HepG2 (cell line): Measurements from ENCODE around the gene NFKBIA. TPM values are rescaled to one million over a fixed set of nuclear protein-coding genes. Genes with fewer than 3 reads are reported as not detected.
A peak's percentile ranks its signal among the peaks of the same experiment; 100 is the strongest.

ENCODE experiments used
- ATF3 ChIP-seq: sonication (generic); formaldehyde crosslinking; IDR thresholded peaks from 2 replicates; pipeline ENCODE4 v1.4.0; 2020; ENCODE audit warnings: missing genetic modification reagents
- ATF6 ChIP-seq: sonication (generic); formaldehyde crosslinking; conservative IDR thresholded peaks from 2 replicates; pipeline ENCODE4 v1.4.0; 2020; ENCODE audit warnings: missing genetic modification reagents
- BCL6 ChIP-seq: IDR thresholded peaks from 2 replicates; pipeline ENCODE4 v1.6.1; 2016; ENCODE audit warnings: missing genetic modification reagents, missing compliant biosample characterization
- BORCS8-MEF2B ChIP-seq: sonication (generic); formaldehyde crosslinking; IDR thresholded peaks from 2 replicates; pipeline ENCODE4 v1.8.0; 2022; ENCODE audit warnings: mild to moderate bottlenecking, missing genetic modification reagents
- BRD4 ChIP-seq: sonication (generic); formaldehyde crosslinking; IDR thresholded peaks from 2 replicates; pipeline ENCODE4 v1.4.0; 2020; ENCODE audit warnings: missing genetic modification reagents
- CBX2 ChIP-seq, 2 experiments: fragments of 200-600 bp in 1 of 2; sonication (generic); formaldehyde crosslinking in 1 of 2; IDR thresholded peaks; 2 replicates each; pipeline versions ENCODE4 v1.7.0 to v1.8.1; 2018 to 2022; ENCODE audit warnings: low read depth in 2 of 2, low read length in 1 of 2, mild to moderate bottlenecking in 1 of 2, missing genetic modification reagents in 1 of 2
- ELF3 ChIP-seq: IDR thresholded peaks from 2 replicates; pipeline ENCODE4 v1.6.1; 2016; ENCODE audit warnings: missing genetic modification reagents, missing compliant biosample characterization
- ERF ChIP-seq: IDR thresholded peaks from 2 replicates; pipeline ENCODE4 v1.6.1; 2018; ENCODE audit warnings: missing biosample characterization, missing genetic modification reagents
- FOXO1 ChIP-seq: sonication (generic); formaldehyde crosslinking; IDR thresholded peaks from 2 replicates; pipeline ENCODE4 v1.4.0; 2020; ENCODE audit warnings: missing genetic modification reagents
- HIC2 ChIP-seq: sonication (generic); formaldehyde crosslinking; IDR thresholded peaks from 2 replicates; pipeline ENCODE4 v1.9.0; 2022; ENCODE audit warnings: low read depth, missing genetic modification reagents
- KAT8 ChIP-seq: IDR thresholded peaks from 2 replicates; pipeline ENCODE4 v1.6.1; 2016; ENCODE audit warnings: missing genetic modification reagents, missing compliant biosample characterization
- MIER3 ChIP-seq: IDR thresholded peaks from 2 replicates; pipeline ENCODE4 v1.6.1; 2016; ENCODE audit warnings: missing compliant biosample characterization, borderline replicate concordance
- REXO4 ChIP-seq: sonication (generic); formaldehyde crosslinking; IDR thresholded peaks from 2 replicates; pipeline ENCODE4 v1.8.0; 2022; ENCODE audit warnings: missing genetic modification reagents, mild to moderate bottlenecking, borderline replicate concordance
- SMAD3 ChIP-seq: sonication (generic); formaldehyde crosslinking; IDR thresholded peaks from 2 replicates; pipeline ENCODE4 v1.4.0; 2020; ENCODE audit warnings: missing genetic modification reagents
- SOX5 ChIP-seq: IDR thresholded peaks from 2 replicates; pipeline ENCODE4 v1.6.1; 2016; ENCODE audit warnings: borderline replicate concordance
- TEAD3 ChIP-seq: optimal IDR thresholded peaks from 2 replicates; pipeline ENCODE3; 2016; ENCODE audit warnings: borderline replicate concordance
- ZFP36L1 ChIP-seq: sonication (generic); formaldehyde crosslinking; IDR thresholded peaks from 2 replicates; pipeline ENCODE4 v1.8.0; 2022; ENCODE audit warnings: mild to moderate bottlenecking, missing genetic modification reagents, moderate library complexity
- ZNF232 ChIP-seq: sonication (generic); formaldehyde crosslinking; IDR thresholded peaks from 2 replicates; pipeline ENCODE4 v1.4.0; 2020; ENCODE audit warnings: missing genetic modification reagents, borderline replicate concordance
- ZNF614 ChIP-seq: IDR thresholded peaks from 2 replicates; pipeline ENCODE4 v1.6.1; 2018; ENCODE audit warnings: missing biosample characterization, missing genetic modification reagents, inconsistent platforms, borderline replicate concordance
- ZNF687 ChIP-seq: sonication (generic); formaldehyde crosslinking; IDR thresholded peaks from 2 replicates; pipeline ENCODE4 v1.5.1; 2020; ENCODE audit warnings: mild to moderate bottlenecking, missing genetic modification reagents, moderate library complexity
- ZSCAN21 ChIP-seq: sonication (generic); formaldehyde crosslinking; IDR thresholded peaks from 2 replicates; pipeline ENCODE4 v1.8.0; 2022; ENCODE audit warnings: mild to moderate bottlenecking, missing genetic modification reagents, moderate library complexity, borderline replicate concordance
- polyA plus RNA-seq, 8 experiments: library from polyadenylated mRNA; depleted of rRNA in 3 of 8; stranded (reverse) in 7 of 8; unstranded in 1 of 8; fragments of >200 nt; fragmentation: Illumina TruSeq in 4 of 8; extraction: Trizol in 4 of 8; gene quantifications; 2 replicates each; pipeline versions ENCODE4 v1.2.1 to v1.2.3, GENCODE V29; 2011 to 2016; ENCODE audit warnings: low read depth in 4 of 8, missing spikeins in 1 of 8, mixed read lengths in 1 of 8; ENCODE audit not compliant: insufficient read depth in 1 of 8
- total RNA-seq, 5 experiments: library from RNA; depleted of rRNA; stranded (reverse); fragments of >200 nt; fragmentation: Illumina TruSeq; extraction: Trizol; gene quantifications; 2 replicates each; pipeline ENCODE4 v1.2.3, GENCODE V29; 2016; ENCODE audit warnings: low read depth in 1 of 5

The NFKBIA gene
- total and polyA plus RNA-seq, 2 of the 13 experiments (the other 11 are each of a cell fraction or from before 2014, with no cell fraction given), result 197 to 319 TPM

- TF ChIP-seq ERF (CRISPR knock-in tag) (peak; percentile 40; the same call in 1 of the 2 replicates), BORCS8-MEF2B (CRISPR knock-in tag) (0 out of 2 replicates have a peak, but pooled peaks have one; percentile 24), SMAD3 (CRISPR knock-in tag) (no peak), ATF6 (no peak), ATF3 (no peak), BCL6 (0 out of 2 replicates have a peak, but pooled peaks have one; percentile 19), TEAD3 (CRISPR knock-in tag) (peak; percentile 14), ZSCAN21 (CRISPR knock-in tag) (peak; percentile 43; the same call in 1 of the 2 replicates), ZFP36L1 (CRISPR knock-in tag) (no peak), HIC2 (0 out of 2 replicates have a peak, but pooled peaks have one; percentile 32), FOXO1 (CRISPR knock-in tag) (peak; percentile 26; the same call in 1 of the 2 replicates), BRD4 (CRISPR knock-in tag) (no peak), CBX2 (IDR thresholded peaks at IDR 0.05; ENCODE audit: low read depth, low read length) (no peak), CBX2 (CRISPR knock-in tag; IDR thresholded peaks at IDR 0.05; ENCODE audit: low read depth) (no peak), ELF3 (0 out of 2 replicates have a peak, but pooled peaks have one; percentile 17), MIER3 (peak; percentile 38; the same call in 1 of the 2 replicates), KAT8 (0 out of 2 replicates have a peak, but pooled peaks have one; percentile 19), ZNF687 (CRISPR knock-in tag) (peak; percentile 42; the same call in 1 of the 2 replicates), REXO4 (CRISPR knock-in tag) (peak; percentile 18; the same call in 1 of the 2 replicates), ZNF614 (CRISPR knock-in tag) (peak; percentile 38; the same call in 1 of the 2 replicates), SOX5 (CRISPR knock-in tag) (0 out of 2 replicates have a peak, but pooled peaks have one; percentile 11), ZNF232 (CRISPR knock-in tag) (no peak)
Measured at GRCh38 chr14:35394326-35395013, 10.1 kb downstream of the NFKBIA start (continued).
